ENCODE data around the gene OR2V1. TPM values are rescaled to one million over a fixed set of nuclear protein-coding genes. Genes with fewer than 3 reads are reported as not detected.
"Not testable (repeated sequence)": the region's sequence is repeated elsewhere in the genome, so short reads cannot be mapped to it uniquely, and the experiment has no call there.

The OR2V1 gene
- total RNA-seq, 4 donors from 2014 or later: not detected

DNA sequence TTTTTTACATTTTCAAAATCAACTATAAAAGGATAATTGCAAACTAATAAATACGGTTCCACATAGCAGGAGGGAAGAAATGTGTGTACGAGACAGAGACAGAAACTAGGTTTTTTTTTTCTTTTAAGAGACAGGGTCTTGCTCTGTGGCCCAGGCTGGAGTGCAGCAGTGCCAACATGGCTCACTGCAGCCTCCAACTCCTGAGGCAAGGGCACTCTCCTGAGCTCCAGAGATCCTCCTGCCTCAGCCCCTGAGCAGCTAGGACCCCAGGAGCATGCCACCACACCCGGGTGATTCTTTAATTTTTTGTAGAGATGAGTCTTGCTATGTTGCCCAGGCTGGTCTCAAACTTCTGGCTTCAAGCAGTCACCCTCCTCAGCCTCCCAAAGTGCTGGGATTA is 2.1 kb upstream of the OR2V1 start:
- no peak overlapping the region for H3K4me3 ChIP-seq (ENCODE audit: low read depth, poor library complexity, severe bottlenecking)
- WGBS, 2 donors: 76% methylated on average over 3 of the region's 3 CpGs
- intact Hi-C loops (cut with DNase I; ENCODE audit: low total_unique reads): no loop called here
- peak in 1 of 2 donors; percentile 36 for DNase-seq (ENCODE audit: low spot score in 2 of 2)
- TF ChIP-seq, protein P1, sequence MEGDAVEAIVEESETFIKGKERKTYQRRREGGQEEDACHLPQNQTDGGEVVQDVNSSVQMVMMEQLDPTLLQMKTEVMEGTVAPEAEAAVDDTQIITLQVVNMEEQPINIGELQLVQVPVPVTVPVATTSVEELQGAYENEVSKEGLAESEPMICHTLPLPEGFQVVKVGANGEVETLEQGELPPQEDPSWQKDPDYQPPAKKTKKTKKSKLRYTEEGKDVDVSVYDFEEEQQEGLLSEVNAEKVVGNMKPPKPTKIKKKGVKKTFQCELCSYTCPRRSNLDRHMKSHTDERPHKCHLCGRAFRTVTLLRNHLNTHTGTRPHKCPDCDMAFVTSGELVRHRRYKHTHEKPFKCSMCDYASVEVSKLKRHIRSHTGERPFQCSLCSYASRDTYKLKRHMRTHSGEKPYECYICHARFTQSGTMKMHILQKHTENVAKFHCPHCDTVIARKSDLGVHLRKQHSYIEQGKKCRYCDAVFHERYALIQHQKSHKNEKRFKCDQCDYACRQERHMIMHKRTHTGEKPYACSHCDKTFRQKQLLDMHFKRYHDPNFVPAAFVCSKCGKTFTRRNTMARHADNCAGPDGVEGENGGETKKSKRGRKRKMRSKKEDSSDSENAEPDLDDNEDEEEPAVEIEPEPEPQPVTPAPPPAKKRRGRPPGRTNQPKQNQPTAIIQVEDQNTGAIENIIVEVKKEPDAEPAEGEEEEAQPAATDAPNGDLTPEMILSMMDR (IDR thresholded peaks at IDR 0.05): no peak
- TF ChIP-seq POLR2A (IDR thresholded peaks at IDR 0.05): no peak

DNA sequence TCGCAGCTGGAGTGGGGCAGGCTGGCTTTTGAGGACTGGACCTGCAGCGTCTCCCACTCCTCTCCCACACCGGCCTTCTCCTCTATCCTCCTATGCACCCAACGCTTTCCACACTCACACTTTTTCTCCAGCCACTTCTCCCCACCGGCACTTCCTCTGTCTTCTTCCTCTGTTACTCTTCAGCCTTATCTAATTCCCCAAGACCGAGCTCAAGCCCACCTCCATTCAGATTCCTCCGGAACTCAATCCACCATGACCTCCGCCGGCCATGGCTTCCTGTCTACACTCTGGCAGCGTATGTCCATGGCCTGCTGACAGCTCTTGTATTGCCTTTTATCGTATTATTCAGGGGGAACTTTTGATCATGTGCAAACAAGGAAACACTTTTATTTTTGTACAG is 545 bp upstream of the OR2V1 start:
- no peak for TF ChIP-seq POLR2A (IDR thresholded peaks at IDR 0.05)
- TF ChIP-seq, protein P1 (IDR thresholded peaks at IDR 0.05): no peak
- intact Hi-C loops (cut with DNase I; ENCODE audit: low total_unique reads): no loop called here
- H3K4me3 ChIP-seq (ENCODE audit: low read depth, poor library complexity, severe bottlenecking): no peak overlapping the region
- 81 to 87% methylated on average over 11 of the region's 11 CpGs for WGBS, 2 donors
- DNase-seq (ENCODE audit: low spot score in 2 of 2): peak in 1 of 2 donors; percentile 76

DNA sequence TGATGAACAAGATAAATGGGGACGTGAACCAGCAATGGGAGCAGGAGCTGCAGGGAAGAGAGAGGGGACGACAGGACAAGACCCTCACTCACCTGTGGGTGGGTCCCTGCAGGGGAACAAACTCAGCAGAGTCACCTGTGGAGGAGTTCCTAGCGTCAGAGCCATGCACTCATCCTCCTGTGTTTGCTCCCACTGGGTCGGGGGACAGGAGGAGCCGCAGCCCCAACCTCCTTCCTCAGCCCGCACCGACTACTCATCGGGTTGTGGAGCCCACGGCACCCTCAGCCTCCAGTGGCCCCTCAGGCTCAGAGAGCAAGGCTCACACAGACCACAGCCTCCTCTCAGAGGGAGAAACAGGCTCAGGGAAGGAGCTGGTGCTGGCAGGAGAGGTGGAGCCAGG is 888 bp downstream of the OR2V1 start:
- WGBS, 2 donors: 68 to 70% methylated on average over 9 of the region's 9 CpGs
- intact Hi-C loops (cut with DNase I; ENCODE audit: low total_unique reads); H3K4me3 ChIP-seq (ENCODE audit: low read depth, poor library complexity, severe bottlenecking): not testable (repeated sequence)
- DNase-seq (ENCODE audit: low spot score in 2 of 2): peak in 1 of 2 donors; percentile 56

DNA sequence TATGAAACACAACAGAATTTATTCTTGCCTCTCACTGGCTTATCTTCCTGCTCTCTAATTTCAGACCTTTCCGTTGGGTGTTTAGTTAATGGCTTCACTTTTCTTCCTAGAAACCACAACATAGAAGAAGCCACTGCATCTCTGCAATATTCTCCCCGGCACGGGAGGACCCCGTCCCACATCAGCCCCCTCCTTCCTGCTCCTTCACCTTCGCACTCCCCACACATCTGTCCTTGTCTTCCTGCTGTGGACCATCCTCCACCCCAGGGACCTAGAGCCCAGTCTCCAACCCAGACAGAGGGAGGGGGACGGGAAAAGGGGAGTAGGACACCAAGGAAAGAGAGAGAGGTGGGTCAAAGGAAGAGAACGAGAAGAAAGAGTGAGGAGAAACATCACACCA is 1.4 kb downstream of the OR2V1 start:
- peak in 1 of 2 donors; percentile 54 for DNase-seq (ENCODE audit: low spot score in 2 of 2)
- WGBS, 2 donors: 60 to 67% methylated on average over 7 of the region's 7 CpGs
- no peak for TF ChIP-seq POLR2A (IDR thresholded peaks at IDR 0.05)
- TF ChIP-seq, protein P1 (IDR thresholded peaks at IDR 0.05): no peak

DNA sequence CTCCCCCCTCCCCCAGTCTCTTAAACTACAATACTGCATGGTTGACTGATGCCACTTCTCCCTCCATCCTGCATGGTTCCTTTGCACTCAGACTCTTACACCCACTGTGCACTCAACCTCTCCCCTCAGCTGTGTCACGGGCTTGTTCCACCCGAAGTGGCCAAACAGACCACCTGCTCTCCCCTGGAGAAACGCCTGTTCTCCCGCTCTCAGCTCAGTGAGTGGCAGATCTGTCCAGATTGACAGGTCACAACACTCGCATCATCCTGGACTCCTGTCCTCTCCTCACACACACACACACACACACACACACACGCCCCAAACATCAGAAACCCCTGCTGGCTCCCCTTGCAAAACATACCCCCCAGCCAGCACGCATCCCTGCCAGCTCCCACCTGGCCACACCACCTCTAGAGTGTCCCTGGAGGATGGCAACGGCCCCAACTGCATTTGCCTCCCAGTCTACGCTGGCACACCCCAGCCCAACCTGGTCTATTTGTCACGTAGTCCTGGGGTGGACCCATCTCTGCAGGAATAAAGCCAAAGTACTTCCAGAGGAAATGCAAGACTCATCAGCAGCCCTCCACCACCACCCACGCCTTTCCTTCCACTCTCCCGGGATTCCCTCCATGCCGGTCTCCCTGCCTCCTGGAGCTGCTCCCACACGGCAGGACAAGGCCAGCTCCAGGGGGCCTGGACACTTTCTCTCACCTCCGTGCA is 2.9 kb downstream of the OR2V1 start:
- 68 to 72% methylated on average over 15 of the region's 15 CpGs for WGBS, 2 donors
- peak in 1 of 2 donors; percentile 61 for DNase-seq (ENCODE audit: low spot score in 2 of 2)
- intact Hi-C loops (cut with DNase I; ENCODE audit: low total_unique reads): no loop called here
- TF ChIP-seq, protein P1 (IDR thresholded peaks at IDR 0.05): no peak
- TF ChIP-seq POLR2A (IDR thresholded peaks at IDR 0.05): no peak
- no peak overlapping the region for H3K4me3 ChIP-seq (ENCODE audit: low read depth, poor library complexity, severe bottlenecking)

More for the DNA sequence above, 1.4 kb downstream of the OR2V1 start:
- H3K4me3 ChIP-seq (ENCODE audit: low read depth, poor library complexity, severe bottlenecking): no peak overlapping the region
- intact Hi-C loops (cut with DNase I; ENCODE audit: low total_unique reads): no loop called here

DNA sequence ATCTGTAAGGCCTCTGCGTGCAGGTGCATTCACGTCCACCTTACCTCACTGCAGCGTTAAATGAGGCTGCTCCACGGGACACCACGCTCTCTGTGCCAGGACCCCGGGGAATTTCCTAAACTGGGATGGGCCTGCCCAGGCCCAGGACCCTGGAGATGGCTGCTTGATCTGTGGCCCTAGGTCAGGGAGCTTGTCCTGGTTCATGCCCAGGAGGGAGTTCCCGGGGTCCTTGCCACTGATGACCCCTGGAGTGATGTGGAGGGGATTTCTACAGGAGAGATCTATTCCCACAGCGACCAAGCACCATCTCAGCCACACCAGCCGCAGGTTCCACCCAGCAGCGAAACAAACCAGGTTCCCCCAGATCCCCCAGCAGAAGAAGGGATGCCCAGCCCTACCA is 3.5 kb downstream of the OR2V1 start:
- 82% methylated on average over 9 to 10 of the region's 10 CpGs for WGBS, 2 donors
- intact Hi-C loops (cut with DNase I; ENCODE audit: low total_unique reads): no loop called here
- peak in 1 of 2 donors; percentile 58 for DNase-seq (ENCODE audit: low spot score in 2 of 2)

More for the DNA sequence above, 3.5 kb downstream of the OR2V1 start:
- no peak overlapping the region for H3K4me3 ChIP-seq (ENCODE audit: low read depth, poor library complexity, severe bottlenecking)
- TF ChIP-seq, protein P1 (IDR thresholded peaks at IDR 0.05): no peak
- no peak for TF ChIP-seq POLR2A (IDR thresholded peaks at IDR 0.05)
